ENCODE results near the gene GPR89B. TPM values are rescaled to one million over a fixed set of nuclear protein-coding genes. Genes with fewer than 3 reads are reported as not detected.
"Not testable (repeated sequence)": the region's sequence is repeated elsewhere in the genome, so short reads cannot be mapped to it uniquely, and the experiment has no call there.

Gene GPR89B
- polyA plus RNA-seq, 3 donors, result 4.4 to 5.9 (median 5.9) TPM

- H3K27ac ChIP-seq (ENCODE audit: low read depth, low read length), result not testable (repeated sequence)
- WGBS, 3 donors, result 92 to 96% (median 95%) methylated on average over 2 to 4 of the region's 6 CpGs
These were observed 1.0 kb upstream of the GPR89B start for GRCh38 chr1:147927215-147927614.

GRCh38 chr1:147927689-147928088, 531 bp upstream of the GPR89B start:
- 75 to 98% (median 93%) methylated on average over 3 to 6 of the region's 10 CpGs for WGBS, 3 donors
- not testable (repeated sequence) for H3K27ac ChIP-seq (ENCODE audit: low read depth, low read length)

- 63 to 97% (median 91%) methylated on average over 2 of the region's 2 CpGs for WGBS, 3 donors
- H3K27ac ChIP-seq (ENCODE audit: low read depth, low read length), result not testable (repeated sequence)
These were observed 2.9 kb downstream of the GPR89B start for GRCh38 chr1:147931137-147931536.

GRCh38 chr1:147935296-147935695, 7.1 kb downstream of the GPR89B start:
- whole genome bisulfite sequencing, 3 donors, result 76 to 93% (median 83%) methylated on average over 3 of the region's 3 CpGs
- not testable (repeated sequence) for H3K27ac ChIP-seq (ENCODE audit: low read depth, low read length)

GRCh38 chr1:147940456-147940855, 12.2 kb downstream of the GPR89B start:
- WGBS, 3 donors, result 89 to 92% (median 91%) methylated on average over 2 of the region's 2 CpGs
- not testable (repeated sequence) for H3K27ac ChIP-seq (ENCODE audit: low read depth, low read length)

GRCh38 chr1:147942563-147942962, 14.3 kb downstream of the GPR89B start:
- no CpG with 5 or more reads among the region's 1 CpG for WGBS, 3 donors
- H3K27ac ChIP-seq (ENCODE audit: low read depth, low read length), result not testable (repeated sequence)

- 95 to 98% (median 97%) methylated on average over 10 to 29 of the region's 35 CpGs for WGBS, 3 donors
- H3K27ac ChIP-seq (ENCODE audit: low read depth, low read length), result not testable (repeated sequence)
These were observed 21.3 kb downstream of the GPR89B start for GRCh38 chr1:147949517-147949916.

- H3K27ac ChIP-seq (ENCODE audit: low read depth, low read length), result not testable (repeated sequence)
- 48 to 57% (median 57%) methylated on average over 1 of the region's 1 CpG for WGBS, 3 donors
These were observed 30.7 kb downstream of the GPR89B start for GRCh38 chr1:147958906-147959305.

GRCh38 chr1:147959680-147960079, 31.5 kb downstream of the GPR89B start:
- WGBS, 3 donors, result 95 to 98% (median 97%) methylated on average over 2 of the region's 2 CpGs
- not testable (repeated sequence) for H3K27ac ChIP-seq (ENCODE audit: low read depth, low read length)

- no CpG with 5 or more reads among the region's 1 CpG for WGBS, 3 donors
These were observed 36.4 kb downstream of the GPR89B start for GRCh38 chr1:147964575-147964974.

GRCh38 chr1:147966657-147967056, 38.4 kb downstream of the GPR89B start:
- not testable (repeated sequence) for H3K27ac ChIP-seq (ENCODE audit: low read depth, low read length)
- no CpG with 5 or more reads among the region's 1 CpG for WGBS, 3 donors

More at GRCh38 chr1:147964575-147964974, 36.4 kb downstream of the GPR89B start:
- not testable (repeated sequence) for H3K27ac ChIP-seq (ENCODE audit: low read depth, low read length)

GRCh38 chr1:147978896-147979651, 50.9 kb downstream of the GPR89B start:
- WGBS, 3 donors, result 90 to 94% (median 92%) methylated on average over 2 to 4 of the region's 6 CpGs

GRCh38 chr1:147985374-147985773, 57.2 kb downstream of the GPR89B start:
- not testable (repeated sequence) for H3K27ac ChIP-seq (ENCODE audit: low read depth, low read length)
- WGBS, 3 donors, result 68 to 83% (median 80%) methylated on average over 2 of the region's 2 CpGs

More at GRCh38 chr1:147978896-147979651, 50.9 kb downstream of the GPR89B start:
- H3K27ac ChIP-seq (ENCODE audit: low read depth, low read length), result not testable (repeated sequence)

GRCh38 chr1:147987893-147988292, 59.7 kb downstream of the GPR89B start:
- 80 to 93% (median 91%) methylated on average over 3 of the region's 3 CpGs for WGBS, 3 donors
- not testable (repeated sequence) for H3K27ac ChIP-seq (ENCODE audit: low read depth, low read length)

- H3K27ac ChIP-seq (ENCODE audit: low read depth, low read length), result not testable (repeated sequence)
- 94 to 100% (median 94%) methylated on average over 4 of the region's 4 CpGs for WGBS, 3 donors
These were observed 64.7 kb downstream of the GPR89B start for GRCh38 chr1:147992916-147993315.

GRCh38 chr1:147993400-147993799, 65.2 kb downstream of the GPR89B start:
- not testable (repeated sequence) for H3K27ac ChIP-seq (ENCODE audit: low read depth, low read length)
- 90 to 91% (median 90%) methylated on average over 4 of the region's 4 CpGs for WGBS, 3 donors

- 86 to 97% (median 89%) methylated on average over 1 to 3 of the region's 4 CpGs for WGBS, 3 donors
- not testable (repeated sequence) for H3K27ac ChIP-seq (ENCODE audit: low read depth, low read length)
These were observed 65.8 kb downstream of the GPR89B start for GRCh38 chr1:147993825-147994615.

- not testable (repeated sequence) for H3K27ac ChIP-seq (ENCODE audit: low read depth, low read length)
- whole genome bisulfite sequencing, 3 donors, result 96 to 100% (median 100%) methylated on average over 1 of the region's 2 CpGs
These were observed 67.9 kb downstream of the GPR89B start for GRCh38 chr1:147996088-147996487.

- not testable (repeated sequence) for H3K27ac ChIP-seq (ENCODE audit: low read depth, low read length)
- WGBS, 3 donors, result 88 to 97% (median 94%) methylated on average over 3 of the region's 4 CpGs
These were observed 79.5 kb downstream of the GPR89B start for GRCh38 chr1:148007724-148008123.

Measured in adipose tissue (tissue), 3 donors.